WTC11 (cell line): Measurements from ENCODE around the gene FTH1.

Source experiments
- CTCF ChIP-seq: fragments of 200-600 bp; IDR thresholded peaks from 2 replicates; pipeline ENCODE4 v1.8.0; 2022; ENCODE audit warnings: antibody characterized with exemption
- E2F1 ChIP-seq: sonication (generic); formaldehyde crosslinking; IDR thresholded peaks from 2 replicates; pipeline ENCODE4 v1.8.0; 2022; ENCODE audit warnings: mild to moderate bottlenecking, missing genetic modification reagents
- SP1 ChIP-seq: sonication (generic); formaldehyde crosslinking; conservative IDR thresholded peaks from 2 replicates; pipeline ENCODE4 v1.8.1; 2022; ENCODE audit warnings: missing genetic modification reagents

GRCh38 chr11:61945191-61945590 lies 22.2 kb downstream of the FTH1 start:
- TF ChIP-seq CTCF (no peak), E2F1 (CRISPR knock-in tag) (no peak), SP1 (CRISPR knock-in tag) (no peak)
